ENCODE measurements around the gene CASP9.
"Not testable (repeated sequence)": the region's sequence is repeated elsewhere in the genome, so short reads cannot be mapped to it uniquely, and the experiment has no call there.

Gene CASP9

DNA sequence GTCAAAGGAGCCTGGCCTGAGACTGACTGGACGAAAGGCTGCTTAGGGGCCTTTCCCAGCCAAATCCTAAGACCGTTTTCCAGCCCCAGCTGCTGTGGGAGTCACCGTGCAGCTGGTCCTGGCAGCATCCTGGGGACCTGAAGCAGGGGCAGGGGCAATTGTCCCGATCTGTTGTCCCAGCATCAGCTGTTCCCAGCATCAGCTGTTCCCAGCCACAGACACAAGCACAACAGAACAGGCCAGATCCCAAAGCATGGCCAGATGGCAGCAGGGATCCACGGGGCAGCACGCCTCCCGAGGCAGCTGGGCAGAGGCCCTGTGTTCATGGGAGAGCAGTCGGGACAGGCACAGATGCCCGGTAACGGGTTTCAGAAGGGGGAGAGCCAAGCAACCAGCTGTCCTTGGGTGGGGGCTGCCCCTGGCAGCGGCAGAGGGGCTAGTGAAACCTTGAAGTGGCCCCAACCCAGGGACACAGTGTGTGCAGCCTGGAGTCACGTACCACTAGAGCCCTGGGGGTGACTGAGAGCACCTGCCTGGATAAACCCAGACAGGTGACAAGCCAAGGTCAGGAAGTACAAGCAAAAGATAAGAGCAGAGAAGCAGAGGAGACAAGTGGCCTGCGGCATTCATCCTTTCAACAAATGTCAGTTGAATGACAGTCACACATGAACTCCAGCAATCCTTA is 34.8 kb downstream of the CASP9 start:
- no peak for DNase-seq (ENCODE audit: low read depth)
- no peak for TF ChIP-seq CTCF (IDR thresholded peaks at IDR 0.05; ENCODE audit: control insufficient read depth, insufficient read depth, low read depth, low read length, missing control alignments)
- H3K4me3 ChIP-seq (ENCODE audit: control insufficient read depth, low read depth, low read length) = no peak overlapping the region

GRCh38 chr1:15488371-15488770 is 35.6 kb downstream of the CASP9 start:
- no peak for DNase-seq (ENCODE audit: low read depth)
- no peak for TF ChIP-seq CTCF (IDR thresholded peaks at IDR 0.05; ENCODE audit: control insufficient read depth, insufficient read depth, low read depth, low read length, missing control alignments)
- H3K4me3 ChIP-seq (ENCODE audit: control insufficient read depth, low read depth, low read length) = no peak overlapping the region

- DNase-seq (ENCODE audit: low read depth) = not testable (repeated sequence)
Observed at GRCh38 chr1:15486844-15487610, 37.0 kb downstream of the CASP9 start.

GRCh38 chr1:15485636-15486035 is 38.4 kb downstream of the CASP9 start:
- H3K4me3 ChIP-seq (ENCODE audit: control insufficient read depth, low read depth, low read length) = no peak overlapping the region
- DNase-seq (ENCODE audit: low read depth) = no peak
- no peak for TF ChIP-seq CTCF (IDR thresholded peaks at IDR 0.05; ENCODE audit: control insufficient read depth, insufficient read depth, low read depth, low read length, missing control alignments)

More at GRCh38 chr1:15486844-15487610, 37.0 kb downstream of the CASP9 start:
- not testable (repeated sequence) for H3K4me3 ChIP-seq (ENCODE audit: control insufficient read depth, low read depth, low read length)

- H3K4me3 ChIP-seq (ENCODE audit: control insufficient read depth, low read depth, low read length); DNase-seq (ENCODE audit: low read depth): not testable (repeated sequence)
Observed at GRCh38 chr1:15484443-15484842, 39.6 kb downstream of the CASP9 start.

GRCh38 chr1:15483971-15484370 is 40.0 kb downstream of the CASP9 start:
- no peak overlapping the region for H3K4me3 ChIP-seq (ENCODE audit: control insufficient read depth, low read depth, low read length)
- DNase-seq (ENCODE audit: low read depth) = no peak

DNA sequence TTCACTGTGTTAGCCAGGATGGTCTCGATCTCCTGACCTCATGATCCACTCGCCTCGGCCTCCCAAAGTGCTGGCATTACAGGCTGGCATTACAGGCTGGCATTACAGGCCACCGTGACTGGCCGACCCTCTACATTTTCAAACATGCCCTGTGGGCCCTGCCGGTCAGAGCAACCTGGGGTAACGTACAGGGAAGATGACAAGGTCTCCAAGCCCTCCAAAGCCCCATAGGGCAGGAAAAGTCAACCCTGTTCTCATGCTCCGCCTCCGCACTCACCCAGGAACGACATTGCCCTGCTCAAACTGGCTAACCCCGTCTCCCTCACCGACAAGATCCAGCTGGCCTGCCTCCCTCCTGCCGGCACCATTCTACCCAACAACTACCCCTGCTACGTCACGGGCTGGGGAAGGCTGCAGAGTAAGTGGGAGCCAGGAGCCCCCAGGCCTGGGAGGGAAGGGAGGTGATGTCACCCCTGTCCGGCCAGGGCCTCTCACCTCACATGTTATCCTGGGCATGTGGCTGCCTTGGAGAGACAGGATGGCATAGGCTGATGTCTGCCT is 41.0 kb downstream of the CASP9 start:
- not testable (repeated sequence) for DNase-seq (ENCODE audit: low read depth); H3K4me3 ChIP-seq (ENCODE audit: control insufficient read depth, low read depth, low read length)

More at GRCh38 chr1:15483971-15484370, 40.0 kb downstream of the CASP9 start:
- TF ChIP-seq CTCF (IDR thresholded peaks at IDR 0.05; ENCODE audit: control insufficient read depth, insufficient read depth, low read depth, low read length, missing control alignments) = no peak

GRCh38 chr1:15482455-15482854 is 41.6 kb downstream of the CASP9 start:
- not testable (repeated sequence) for H3K4me3 ChIP-seq (ENCODE audit: control insufficient read depth, low read depth, low read length); DNase-seq (ENCODE audit: low read depth)

Measured in AG09309 (cell line).